Measurements from ENCODE around the gene GNAQ. TPM values are rescaled to one million over a fixed set of nuclear protein-coding genes. Genes with fewer than 3 reads are reported as not detected.
A peak's percentile ranks its signal among the peaks of the same experiment; 100 is the strongest.

GNAQ gene
- polyA plus RNA-seq, 1 experiment: 71.4 TPM

DNA sequence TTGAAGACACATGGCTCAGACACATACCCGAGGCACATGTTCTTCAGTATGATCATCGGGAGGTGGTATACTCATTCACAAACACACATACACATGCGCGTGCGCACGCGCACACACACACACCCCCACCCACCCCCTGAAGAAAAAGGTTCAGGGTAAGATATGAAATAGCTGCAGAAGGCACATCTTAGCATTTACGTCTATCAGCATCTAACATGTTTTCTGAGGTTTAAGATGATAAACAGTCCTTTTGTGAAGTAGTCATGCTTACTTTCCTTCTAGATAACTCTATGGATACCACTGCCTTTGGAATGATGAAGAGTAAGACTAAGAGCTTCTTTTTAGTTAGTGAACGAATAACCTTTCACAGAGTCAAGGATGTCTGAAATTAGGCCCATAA, 278.4 kb downstream of the GNAQ start:
- no peaks in the 10 kb centered on the region for H3K27me3 ChIP-seq (ENCODE audit: control insufficient read depth, insufficient read depth, low read length)
- ChIA-PET CTCF (interaction anchor here (1.1 to 7.4 kb wide), 6 partner anchors 11 to 586 kb away, joined by 5 to 83 read pairs (median 12); no protein-coding TSS in a partner anchor), POLR2A (no interaction called here)
- no peaks in the 10 kb centered on the region for H3K9me3 ChIP-seq (ENCODE audit: control insufficient read depth, insufficient read depth, low read length)
- TF ChIP-seq, protein P1, sequence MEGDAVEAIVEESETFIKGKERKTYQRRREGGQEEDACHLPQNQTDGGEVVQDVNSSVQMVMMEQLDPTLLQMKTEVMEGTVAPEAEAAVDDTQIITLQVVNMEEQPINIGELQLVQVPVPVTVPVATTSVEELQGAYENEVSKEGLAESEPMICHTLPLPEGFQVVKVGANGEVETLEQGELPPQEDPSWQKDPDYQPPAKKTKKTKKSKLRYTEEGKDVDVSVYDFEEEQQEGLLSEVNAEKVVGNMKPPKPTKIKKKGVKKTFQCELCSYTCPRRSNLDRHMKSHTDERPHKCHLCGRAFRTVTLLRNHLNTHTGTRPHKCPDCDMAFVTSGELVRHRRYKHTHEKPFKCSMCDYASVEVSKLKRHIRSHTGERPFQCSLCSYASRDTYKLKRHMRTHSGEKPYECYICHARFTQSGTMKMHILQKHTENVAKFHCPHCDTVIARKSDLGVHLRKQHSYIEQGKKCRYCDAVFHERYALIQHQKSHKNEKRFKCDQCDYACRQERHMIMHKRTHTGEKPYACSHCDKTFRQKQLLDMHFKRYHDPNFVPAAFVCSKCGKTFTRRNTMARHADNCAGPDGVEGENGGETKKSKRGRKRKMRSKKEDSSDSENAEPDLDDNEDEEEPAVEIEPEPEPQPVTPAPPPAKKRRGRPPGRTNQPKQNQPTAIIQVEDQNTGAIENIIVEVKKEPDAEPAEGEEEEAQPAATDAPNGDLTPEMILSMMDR (IDR thresholded peaks at IDR 0.05; ENCODE audit: low read depth, low read length): no peak
- H3K27ac ChIP-seq (ENCODE audit: low read depth, low read length): no peak overlapping the region
- no peak for DNase-seq (ENCODE audit: low read depth, low spot score)
- H3K4me3 ChIP-seq (ENCODE audit: low read depth, low read length): no peak overlapping the region

DNA sequence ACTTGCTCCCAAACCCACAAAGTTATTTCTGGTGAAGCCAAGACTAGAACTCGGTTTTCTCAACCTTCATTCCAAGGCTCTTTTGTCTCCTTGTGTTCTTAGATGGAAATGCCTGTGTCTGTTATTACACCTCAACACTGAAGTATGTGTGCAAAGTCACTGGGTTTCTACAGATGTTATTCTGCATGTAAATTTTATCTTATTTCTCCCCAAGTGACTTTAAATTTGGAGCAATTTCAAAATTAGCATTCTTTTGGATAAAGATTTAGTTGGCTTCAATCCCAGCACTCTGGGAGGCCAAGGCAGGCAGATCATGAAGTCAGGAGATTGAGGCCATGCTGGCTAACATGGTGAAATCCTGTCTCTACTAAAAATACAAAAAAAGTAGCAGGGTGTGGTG, 279.1 kb downstream of the GNAQ start:
- H3K27ac ChIP-seq (ENCODE audit: low read depth, low read length): peak overlapping the region; percentile 34
- TF ChIP-seq, protein P1 (IDR thresholded peaks at IDR 0.05; ENCODE audit: low read depth, low read length): peak; percentile 31; the same call in 1 of the 2 replicates
- H3K9me3 ChIP-seq (ENCODE audit: control insufficient read depth, insufficient read depth, low read length): no peaks in the 10 kb centered on the region
- ChIA-PET POLR2A (interaction anchor here (0.5 to 2.3 kb wide), 3 partner anchors 9 to 79 kb away, joined by 3 to 5 read pairs (median 3); no protein-coding TSS in a partner anchor), CTCF (interaction anchor here (0.6 to 7.4 kb wide), 10 partner anchors 12 to 318 kb away, joined by 3 to 83 read pairs (median 12); no protein-coding TSS in a partner anchor)
- peak; percentile 83 for DNase-seq (ENCODE audit: low read depth, low spot score)
- no peaks in the 10 kb centered on the region for H3K27me3 ChIP-seq (ENCODE audit: control insufficient read depth, insufficient read depth, low read length)
- no peak overlapping the region for H3K4me3 ChIP-seq (ENCODE audit: low read depth, low read length)

GRCh38 chr9:77751341-77752091, 280.1 kb downstream of the GNAQ start:
- H3K27me3 ChIP-seq (ENCODE audit: control insufficient read depth, insufficient read depth, low read length): no peaks in the 10 kb centered on the region
- TF ChIP-seq, protein P1 (IDR thresholded peaks at IDR 0.05; ENCODE audit: low read depth, low read length): peak; percentile 63
- no peaks in the 10 kb centered on the region for H3K9me3 ChIP-seq (ENCODE audit: control insufficient read depth, insufficient read depth, low read length)
- CTCF ChIA-PET: interaction anchor here (0.5 to 7.4 kb wide), 28 partner anchors 11 to 370 kb away, joined by 3 to 83 read pairs (median 5); no protein-coding TSS in a partner anchor
- H3K27ac ChIP-seq (ENCODE audit: low read depth, low read length): no peak overlapping the region
- POLR2A ChIA-PET: interaction anchor here (0.7 to 2.3 kb wide), 3 partner anchors 78 to 317 kb away, joined by 3 to 7 read pairs (median 5); no protein-coding TSS in a partner anchor
- peak; percentile 26 for DNase-seq (ENCODE audit: low read depth, low spot score)
- no peak overlapping the region for H3K4me3 ChIP-seq (ENCODE audit: low read depth, low read length)

DNA sequence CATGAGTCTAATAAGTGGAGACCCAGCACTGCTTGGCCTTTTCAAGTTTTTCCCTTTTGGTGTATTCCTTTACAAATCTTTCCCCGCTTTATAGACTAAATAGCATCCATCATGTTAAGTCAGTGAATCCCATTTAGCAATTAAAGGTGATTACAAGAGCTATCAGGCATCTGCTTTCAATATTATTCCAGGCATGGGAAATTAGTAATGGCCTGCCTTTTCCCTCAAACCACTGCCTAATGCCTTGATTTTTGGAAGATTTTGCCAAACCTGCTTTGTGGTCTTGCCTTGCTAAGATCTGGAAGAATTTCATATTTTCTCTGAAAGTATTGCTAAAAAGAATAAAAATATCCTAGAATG, 280.6 kb downstream of the GNAQ start:
- no peak for DNase-seq (ENCODE audit: low read depth, low spot score)
- TF ChIP-seq, protein P1 (IDR thresholded peaks at IDR 0.05; ENCODE audit: low read depth, low read length): no peak
- ChIA-PET POLR2A (interaction anchor here (0.7 to 2.3 kb wide), 3 partner anchors 77 to 317 kb away, joined by 3 to 7 read pairs (median 5); no protein-coding TSS in a partner anchor), CTCF (interaction anchor here (1.0 to 7.4 kb wide), 25 partner anchors 10 to 370 kb away, joined by 3 to 83 read pairs (median 6); no protein-coding TSS in a partner anchor)
- no peak overlapping the region for H3K27ac ChIP-seq (ENCODE audit: low read depth, low read length)
- no peaks in the 10 kb centered on the region for H3K9me3 ChIP-seq (ENCODE audit: control insufficient read depth, insufficient read depth, low read length)
- H3K27me3 ChIP-seq (ENCODE audit: control insufficient read depth, insufficient read depth, low read length): no peaks in the 10 kb centered on the region
- H3K4me3 ChIP-seq (ENCODE audit: low read depth, low read length): no peak overlapping the region

DNA sequence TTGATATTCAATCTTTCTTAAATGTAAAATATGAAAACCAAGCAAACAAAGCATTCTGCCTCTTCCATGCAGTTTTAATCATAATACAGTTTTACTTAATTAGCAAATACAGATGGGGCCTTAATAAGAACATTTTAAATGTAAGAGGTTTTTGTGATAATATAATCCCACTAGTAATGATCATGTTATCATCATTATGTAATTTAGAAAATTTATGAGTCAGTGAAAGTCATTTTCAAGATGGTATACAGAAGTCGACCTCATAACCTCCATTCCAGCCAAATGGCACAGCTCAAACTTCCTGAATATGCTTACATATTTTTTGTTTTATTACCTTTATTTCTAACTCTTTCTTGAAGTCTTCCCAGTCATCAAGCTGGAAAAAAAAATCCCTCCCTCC, 281.3 kb downstream of the GNAQ start:
- POLR2A ChIA-PET: interaction anchor here (2.3 kb wide), 1 partner anchor 76 kb away, joined by 5 read pairs; no protein-coding TSS in a partner anchor
- H3K27ac ChIP-seq (ENCODE audit: low read depth, low read length): no peak overlapping the region
- H3K27me3 ChIP-seq (ENCODE audit: control insufficient read depth, insufficient read depth, low read length): no peaks in the 10 kb centered on the region
- H3K9me3 ChIP-seq (ENCODE audit: control insufficient read depth, insufficient read depth, low read length): no peaks in the 10 kb centered on the region
- CTCF ChIA-PET: interaction anchor here (0.5 to 7.4 kb wide), 18 partner anchors 10 to 371 kb away, joined by 3 to 83 read pairs (median 6); no protein-coding TSS in a partner anchor
- H3K4me3 ChIP-seq (ENCODE audit: low read depth, low read length): no peak overlapping the region
- TF ChIP-seq, protein P1 (IDR thresholded peaks at IDR 0.05; ENCODE audit: low read depth, low read length): no peak
- no peak for DNase-seq (ENCODE audit: low read depth, low spot score)
